SIG-M5 treated with dmso at 0.1 percent for 504 hours (cell line): ENCODE measurements around the gene MEIS3.
"Not testable (repeated sequence)": the region's sequence is repeated elsewhere in the genome, so short reads cannot be mapped to it uniquely, and the experiment has no call there.

Experiments
- DNase-seq: peaks from one replicate; lab custom pipeline; 2025; ENCODE audit not compliant: unreplicated experiment; lab: John Stamatoyannopoulos, UW

Gene MEIS3

GRCh38 chr19:47387623-47388022, 31.7 kb downstream of the MEIS3 start:
- not testable (repeated sequence) for DNase-seq

DNA sequence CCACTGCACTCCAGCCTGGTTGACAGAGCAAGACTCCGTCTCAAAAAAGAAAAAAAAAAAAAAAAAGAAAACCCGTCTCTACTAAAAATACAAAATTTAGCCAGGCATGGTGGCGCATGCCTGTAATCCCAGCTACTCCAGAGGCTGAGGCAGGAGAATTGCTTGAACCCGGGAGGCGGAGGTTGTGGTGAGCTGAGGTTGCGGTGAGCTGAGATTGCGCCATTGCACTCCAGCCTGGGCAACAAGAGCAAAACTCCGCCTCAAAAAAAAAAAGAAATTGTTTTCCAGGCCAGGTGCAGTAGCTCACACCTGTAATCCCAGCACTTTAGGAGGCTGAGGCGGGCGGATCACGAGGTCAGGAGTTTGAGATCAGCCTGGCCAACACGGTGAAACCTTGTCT, 32.7 kb downstream of the MEIS3 start:
- DNase-seq: not testable (repeated sequence)

- DNase-seq: not testable (repeated sequence)
These were observed 34.8 kb downstream of the MEIS3 start for GRCh38 chr19:47384533-47384932.

DNA sequence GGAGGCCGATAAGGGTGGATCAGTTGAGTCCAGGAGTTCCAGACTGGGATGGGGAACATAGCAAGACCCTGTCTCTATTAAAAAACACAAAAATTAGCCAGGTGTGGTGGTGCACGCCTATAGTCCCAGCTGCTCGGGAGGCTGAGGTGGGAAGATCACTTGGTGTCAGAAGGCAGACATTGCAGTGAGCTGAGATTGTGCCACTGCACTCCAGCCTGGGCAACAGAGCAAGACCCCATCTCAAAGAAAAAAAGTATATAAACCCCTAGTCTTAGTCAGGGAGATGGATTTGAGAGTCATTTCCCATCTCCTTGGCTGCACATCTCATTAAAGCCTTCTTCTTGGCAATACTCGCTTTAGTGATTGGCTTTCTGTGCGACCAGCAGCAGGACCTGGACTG, 35.4 kb downstream of the MEIS3 start:
- not testable (repeated sequence) for DNase-seq

GRCh38 chr19:47381653-47382279, 37.6 kb downstream of the MEIS3 start:
- no peak for DNase-seq

DNA sequence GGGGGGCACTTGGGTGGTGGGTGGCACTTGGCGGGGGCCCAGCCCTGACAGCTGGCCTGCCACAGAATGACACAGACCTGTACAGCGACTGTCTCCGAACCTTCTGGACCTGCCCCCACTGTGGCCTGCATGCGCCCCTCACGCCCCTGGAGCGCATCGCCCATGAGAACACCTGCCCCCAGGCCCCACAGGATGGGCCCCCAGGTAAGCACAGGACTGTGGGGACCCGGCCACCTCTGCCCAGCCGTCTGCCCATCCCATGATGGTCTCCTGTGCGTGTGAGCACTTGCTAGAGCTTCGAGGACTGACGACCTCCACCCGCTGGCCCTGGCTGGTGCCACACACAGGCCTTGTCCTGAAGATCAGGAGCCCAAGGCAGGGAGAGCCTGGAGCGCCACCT, 38.2 kb downstream of the MEIS3 start:
- no peak for DNase-seq

- DNase-seq: no peak
These were observed 38.8 kb downstream of the MEIS3 start for GRCh38 chr19:47380559-47380958.

- no peak for DNase-seq
These were observed 39.9 kb downstream of the MEIS3 start for GRCh38 chr19:47379381-47379938.

GRCh38 chr19:47378246-47378645, 41.1 kb downstream of the MEIS3 start:
- DNase-seq: no peak

DNA sequence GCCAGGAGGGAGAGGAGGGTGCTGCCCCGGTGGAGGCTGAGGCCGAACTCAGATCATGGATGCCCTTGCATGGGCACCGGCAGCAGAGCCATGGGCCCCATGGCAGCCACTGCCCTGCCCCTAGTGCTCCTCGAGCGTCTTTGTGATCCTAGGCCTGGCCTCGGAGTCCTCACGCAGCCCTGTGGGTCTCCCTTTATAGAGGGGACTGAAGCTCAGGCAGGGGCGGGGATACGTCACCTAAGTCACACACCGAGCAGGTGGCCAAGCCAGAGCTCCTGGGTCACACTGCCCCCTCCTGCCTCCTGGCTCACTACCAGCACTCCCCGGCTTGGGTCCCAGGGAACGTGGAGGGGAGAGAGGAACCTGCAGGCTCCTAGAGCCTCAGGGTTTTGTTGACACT, 41.5 kb downstream of the MEIS3 start:
- no peak for DNase-seq

DNA sequence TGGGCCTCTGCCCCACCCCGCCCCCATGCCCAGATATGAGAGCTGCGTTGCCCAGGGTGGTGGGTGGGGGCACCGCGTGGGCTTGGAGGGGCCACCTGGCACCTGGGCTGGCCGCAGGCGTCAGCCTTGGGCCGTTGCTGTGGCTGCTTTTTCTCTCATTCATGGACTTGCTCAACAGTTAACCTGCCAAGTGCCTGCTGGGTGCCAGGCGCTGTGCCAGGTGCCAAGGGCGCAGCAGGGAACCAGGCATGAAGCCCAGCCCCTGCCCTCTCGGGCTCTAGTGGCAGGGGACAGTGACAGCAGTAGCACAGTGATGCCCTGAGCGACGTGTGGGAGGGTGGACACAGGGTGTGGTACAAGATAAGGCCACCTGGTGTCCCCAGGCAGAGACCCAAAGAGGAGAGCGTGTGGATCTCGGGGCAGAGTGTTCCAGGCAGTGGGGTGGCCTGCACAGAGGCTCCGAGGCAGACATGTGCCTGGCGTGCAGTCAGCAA, 42.1 kb downstream of the MEIS3 start:
- DNase-seq: no peak

GRCh38 chr19:47376589-47377144, 42.7 kb downstream of the MEIS3 start:
- no peak for DNase-seq

DNA sequence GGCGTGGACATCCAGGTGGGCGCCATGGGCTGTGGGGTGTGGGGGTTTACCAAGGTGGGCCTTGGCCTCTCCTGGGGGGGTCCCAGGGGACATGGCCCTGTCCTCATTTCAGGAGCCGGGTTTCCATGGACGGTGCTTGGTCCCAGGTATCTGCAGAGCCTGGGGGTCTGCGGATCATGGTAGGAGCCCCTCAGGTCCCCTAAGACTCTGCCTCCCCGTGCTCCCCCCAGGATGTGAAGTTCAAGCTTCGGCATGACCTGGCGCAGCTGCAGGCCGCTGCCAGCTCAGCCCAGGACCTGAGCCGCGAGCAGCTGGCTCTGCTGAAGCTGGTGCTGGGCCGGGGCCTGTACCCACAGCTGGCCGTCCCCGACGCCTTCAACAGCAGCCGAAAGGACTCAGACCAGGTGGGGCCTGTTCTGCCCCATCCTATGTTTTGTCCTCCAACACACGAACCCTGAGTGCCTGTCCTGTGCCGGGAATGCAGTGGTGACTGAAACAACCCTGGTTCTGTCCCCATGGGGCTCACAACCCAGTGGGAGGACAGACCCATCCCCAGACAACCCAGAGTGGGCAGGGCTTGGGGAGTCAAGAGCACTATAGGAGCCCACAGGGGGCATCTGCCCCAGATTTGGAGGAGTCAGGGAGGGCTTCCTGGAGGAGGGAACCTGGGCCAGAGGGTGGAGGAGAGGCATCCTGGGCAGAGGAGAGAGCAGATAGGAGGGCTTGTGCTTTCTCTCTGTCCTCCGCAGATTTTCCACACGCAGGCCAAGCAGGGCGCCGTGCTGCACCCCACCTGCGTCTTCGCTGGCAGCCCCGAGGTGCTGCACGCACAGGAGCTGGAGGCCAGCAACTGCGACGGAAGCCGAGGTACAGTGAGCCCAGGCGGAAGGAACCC, 43.4 kb downstream of the MEIS3 start:
- DNase-seq: no peak

DNA sequence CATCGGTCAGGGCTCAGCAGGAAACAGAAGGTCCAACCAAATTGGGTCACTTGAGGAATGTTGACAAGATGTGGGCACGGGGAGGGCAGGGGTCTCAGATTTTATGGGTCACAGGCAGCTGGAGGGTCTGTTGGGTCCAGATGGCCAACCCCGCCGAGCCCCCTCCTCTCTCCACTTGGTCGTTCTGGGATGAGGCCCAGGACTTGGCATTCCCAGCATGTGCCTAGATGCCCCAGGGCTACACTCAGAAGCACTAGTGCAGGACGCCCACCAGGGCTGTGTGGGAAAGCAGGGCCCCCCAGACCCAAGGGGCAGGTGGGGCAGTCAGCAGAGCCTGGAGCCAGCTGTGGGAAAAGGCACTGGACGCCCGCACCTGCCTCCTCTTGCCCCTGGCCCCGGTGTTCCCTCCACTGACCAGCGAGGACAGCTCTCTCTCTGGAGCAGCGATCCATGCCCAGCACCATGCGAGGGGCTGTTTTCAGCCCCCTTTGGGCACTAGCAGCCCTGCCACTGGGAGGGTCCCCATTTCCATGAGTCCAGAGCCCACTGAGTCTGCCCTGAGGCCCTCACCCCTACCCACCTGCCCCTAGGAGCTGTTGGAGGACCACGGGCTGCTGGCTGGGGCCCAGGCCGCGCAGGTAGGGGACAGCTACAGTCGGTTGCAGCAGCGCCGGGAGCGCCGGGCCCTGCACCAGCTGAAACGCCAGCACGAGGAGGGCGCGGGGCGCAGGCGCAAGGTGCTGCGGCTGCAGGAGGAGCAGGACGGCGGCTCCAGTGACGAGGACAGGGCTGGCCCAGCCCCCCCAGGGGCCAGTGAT, 44.2 kb downstream of the MEIS3 start:
- DNase-seq: no peak

DNA sequence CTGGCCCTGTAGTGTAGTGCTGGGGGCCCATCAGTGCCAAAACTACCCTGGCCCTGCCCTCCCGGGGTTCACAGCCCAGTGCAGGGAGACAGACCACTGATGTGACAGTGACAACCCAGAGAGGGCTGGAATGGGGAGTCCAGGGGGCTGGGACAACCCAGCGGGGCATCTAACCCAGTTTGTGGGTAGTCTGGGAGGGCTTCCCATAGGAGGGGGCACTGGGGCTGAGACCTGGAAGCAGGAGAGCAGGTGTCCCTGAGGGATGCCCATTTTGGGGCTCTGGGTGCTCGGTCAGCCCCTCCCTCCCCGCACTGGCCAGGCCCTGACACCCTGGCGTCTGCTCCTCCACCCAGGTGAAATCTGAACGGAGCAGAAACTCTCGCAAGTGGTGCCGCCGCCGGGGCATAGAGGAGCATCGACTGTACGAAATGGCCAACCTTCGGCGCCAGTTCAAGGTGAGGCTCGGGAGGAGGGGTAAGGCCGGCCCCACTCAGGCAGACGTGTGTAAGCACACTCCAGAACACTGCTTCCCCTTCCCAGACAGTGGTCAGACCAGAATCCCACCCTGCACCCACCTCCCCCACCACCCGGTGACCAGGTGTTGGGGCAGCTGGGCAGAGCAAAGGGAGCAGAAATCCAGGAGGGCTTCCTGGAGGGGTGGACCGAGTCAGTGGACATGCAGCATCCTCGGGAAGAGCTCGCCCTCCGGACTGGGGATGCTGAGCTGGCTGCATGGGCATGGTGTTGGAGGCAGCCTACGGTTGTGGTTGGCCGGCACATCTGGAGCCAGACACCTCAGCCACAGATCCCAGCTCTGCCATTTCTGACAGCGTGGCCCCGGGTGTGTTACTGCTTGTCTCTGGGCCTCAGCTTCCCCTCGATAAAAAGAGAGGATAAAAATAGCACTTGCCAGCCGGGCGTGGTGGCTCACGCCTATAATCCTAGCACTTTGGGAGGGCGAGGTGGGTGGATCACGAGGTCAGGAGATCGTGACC, 45.8 kb downstream of the MEIS3 start:
- no peak for DNase-seq

GRCh38 chr19:47372603-47373002, 46.7 kb downstream of the MEIS3 start:
- no peak for DNase-seq

DNA sequence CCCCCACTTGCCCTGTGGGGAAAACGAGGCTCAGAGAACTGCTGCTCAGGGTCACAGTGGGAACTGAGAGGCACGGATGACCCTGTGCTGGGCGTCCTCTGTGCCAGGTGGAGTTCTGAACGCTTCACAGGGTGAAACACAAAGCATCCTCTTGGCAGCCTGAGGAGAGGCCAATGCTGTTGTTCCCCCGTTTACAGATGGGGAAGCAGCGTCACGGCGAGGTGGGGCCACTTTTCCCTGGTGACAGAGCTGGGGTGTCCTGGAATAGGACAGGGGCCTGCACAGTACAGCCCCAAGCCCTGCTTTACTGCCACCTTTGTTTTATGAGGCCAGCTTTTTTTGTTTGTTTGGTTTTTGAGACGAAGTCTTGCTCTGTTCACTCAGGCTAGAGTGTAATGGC, 48.1 kb downstream of the MEIS3 start:
- no peak for DNase-seq

- DNase-seq: peak; percentile 70
These were observed 49.2 kb downstream of the MEIS3 start for GRCh38 chr19:47370045-47370611.

- DNase-seq: not testable (repeated sequence)
These were observed 53.9 kb downstream of the MEIS3 start for GRCh38 chr19:47365455-47365854.
